Ramos (cell line): ENCODE measurements around the gene TBCC.

Source experiments
- in situ Hi-C: fragments of 300-500 bp; cut with MboI; formaldehyde crosslinking; loops from one replicate; pipeline ENCODE4 v1.14.3; 2022; ENCODE audit warnings: low sequenced_read_pairs; ENCODE audit not compliant: unreplicated experiment

TBCC gene, protein sequence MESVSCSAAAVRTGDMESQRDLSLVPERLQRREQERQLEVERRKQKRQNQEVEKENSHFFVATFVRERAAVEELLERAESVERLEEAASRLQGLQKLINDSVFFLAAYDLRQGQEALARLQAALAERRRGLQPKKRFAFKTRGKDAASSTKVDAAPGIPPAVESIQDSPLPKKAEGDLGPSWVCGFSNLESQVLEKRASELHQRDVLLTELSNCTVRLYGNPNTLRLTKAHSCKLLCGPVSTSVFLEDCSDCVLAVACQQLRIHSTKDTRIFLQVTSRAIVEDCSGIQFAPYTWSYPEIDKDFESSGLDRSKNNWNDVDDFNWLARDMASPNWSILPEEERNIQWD

GRCh38 chr6:42745640-42746462 is at the start of gene TBCC:
Gene TBCC (minus strand): TSS chr6:42746103. CDS start chr6:42746073, 30 bp downstream.
- in situ Hi-C loops = no loop called here

DNA sequence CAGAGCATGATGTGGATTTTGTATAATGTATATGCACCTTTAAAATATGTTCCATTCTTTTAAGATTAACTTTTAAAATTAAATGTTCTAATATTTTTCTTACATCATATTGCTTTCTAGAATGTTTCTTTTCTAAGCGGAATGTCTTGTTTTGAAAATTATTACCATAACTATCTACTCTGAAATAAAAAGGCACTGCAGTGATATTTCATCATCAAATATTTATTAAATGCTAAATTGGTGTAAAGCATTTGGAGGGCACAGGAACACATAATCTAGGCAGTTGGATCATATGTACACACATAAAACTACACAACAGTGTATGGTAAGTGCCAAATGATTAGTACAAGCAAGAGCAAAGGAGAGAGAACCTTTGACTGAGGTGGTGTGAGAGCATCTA is 49.7 kb upstream of the TBCC start:
- in situ Hi-C loops = no loop called here

DNA sequence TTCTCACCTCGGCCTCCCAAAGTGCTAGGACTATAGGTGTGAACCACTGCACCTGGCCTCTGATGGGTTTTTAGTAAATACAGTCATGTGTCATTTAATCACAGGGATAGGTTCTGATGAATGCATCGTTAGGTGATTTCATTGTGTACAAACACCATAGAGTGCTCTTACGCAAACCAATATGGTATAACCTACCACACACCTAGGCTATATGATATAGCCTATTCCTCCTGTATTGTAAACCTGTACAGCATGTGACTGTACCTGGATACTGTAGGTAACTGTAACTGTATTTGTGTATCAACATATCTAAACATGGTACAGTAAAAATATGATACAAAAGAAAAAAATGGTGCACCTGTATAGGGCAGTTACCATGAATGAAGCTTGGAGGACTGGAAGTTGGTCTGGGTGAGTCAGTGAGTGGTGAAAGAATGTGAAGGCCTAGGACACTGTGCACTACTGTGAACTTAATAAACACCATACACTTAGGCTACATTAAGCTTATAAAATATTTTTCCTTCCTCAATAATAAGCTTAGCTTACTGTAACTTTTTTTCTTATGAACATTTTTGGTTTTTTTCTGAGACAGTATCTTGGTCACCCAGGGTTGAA is 45.9 kb upstream of the TBCC start:
- in situ Hi-C loops = no loop called here

DNA sequence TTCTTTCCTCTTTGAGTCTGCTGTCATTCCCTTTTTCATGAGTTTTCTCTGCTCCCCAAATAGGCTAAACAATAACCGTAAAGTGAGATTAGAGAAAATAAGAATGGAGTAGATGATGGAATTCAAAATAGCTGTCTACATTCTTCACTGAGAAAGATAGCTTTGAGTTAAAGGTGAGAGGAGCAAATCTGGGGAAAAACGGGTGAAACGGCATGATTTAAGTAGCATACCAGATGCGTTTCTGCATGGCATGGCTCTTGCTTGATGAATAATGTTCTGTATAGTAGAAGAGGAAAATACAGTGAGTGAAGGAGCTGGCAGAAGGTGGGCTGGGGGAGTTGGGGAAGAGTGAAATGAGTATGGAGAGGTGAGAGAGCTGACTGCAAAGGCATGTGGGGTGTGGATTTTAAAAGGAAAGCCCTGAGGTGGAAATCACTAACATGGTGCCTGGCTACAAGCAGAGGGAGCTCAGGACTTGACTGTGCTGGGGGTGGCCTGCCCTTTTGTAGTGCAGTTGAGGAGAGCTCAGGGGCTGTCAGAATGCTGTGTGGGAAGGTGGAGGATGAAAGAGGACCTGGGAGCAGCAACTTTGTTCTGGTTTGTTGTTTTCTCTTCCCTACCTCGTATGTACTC is 44.8 kb upstream of the TBCC start:
- in situ Hi-C loops = no loop called here

DNA sequence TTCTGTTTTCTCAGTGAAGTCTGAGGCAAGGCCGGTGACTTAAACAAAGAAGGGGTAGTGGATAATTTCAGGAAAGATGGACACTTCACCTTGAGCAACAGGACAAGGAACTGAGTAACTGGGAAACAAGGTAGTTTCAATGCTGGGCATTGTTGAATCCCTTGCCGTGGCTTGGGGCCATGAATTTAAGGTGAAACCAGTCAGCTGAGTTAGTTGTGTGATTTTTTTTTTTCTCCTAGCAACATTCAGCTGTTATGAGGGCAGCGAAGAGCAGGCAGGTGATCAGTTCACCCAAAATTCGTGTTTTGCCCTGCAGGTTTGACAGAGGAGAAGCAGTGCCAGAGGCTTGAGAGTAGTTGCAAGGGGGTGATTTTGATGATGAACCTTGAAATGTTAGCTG is 42.8 kb upstream of the TBCC start:
- in situ Hi-C loops = no loop called here

DNA sequence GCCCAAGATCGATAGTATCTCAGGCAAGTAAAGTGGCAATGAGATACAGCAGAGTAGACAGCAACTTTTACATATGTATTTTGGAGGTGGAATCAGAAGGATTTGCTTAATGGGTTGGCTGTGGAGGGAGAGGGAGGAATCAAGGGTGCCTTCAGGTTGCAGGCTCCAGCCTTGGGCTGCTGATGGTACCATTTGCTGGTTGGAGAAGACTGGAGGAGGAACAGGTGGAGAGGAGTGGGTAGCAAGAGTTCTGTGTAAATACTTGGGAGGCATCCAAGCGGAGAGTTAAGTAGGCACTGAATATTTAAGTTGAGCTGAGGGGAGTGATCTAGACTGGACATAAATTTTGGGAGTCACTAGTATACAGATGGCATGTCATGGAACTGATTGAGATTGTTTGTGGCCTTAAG is 41.2 kb upstream of the TBCC start:
- in situ Hi-C loops = no loop called here

DNA sequence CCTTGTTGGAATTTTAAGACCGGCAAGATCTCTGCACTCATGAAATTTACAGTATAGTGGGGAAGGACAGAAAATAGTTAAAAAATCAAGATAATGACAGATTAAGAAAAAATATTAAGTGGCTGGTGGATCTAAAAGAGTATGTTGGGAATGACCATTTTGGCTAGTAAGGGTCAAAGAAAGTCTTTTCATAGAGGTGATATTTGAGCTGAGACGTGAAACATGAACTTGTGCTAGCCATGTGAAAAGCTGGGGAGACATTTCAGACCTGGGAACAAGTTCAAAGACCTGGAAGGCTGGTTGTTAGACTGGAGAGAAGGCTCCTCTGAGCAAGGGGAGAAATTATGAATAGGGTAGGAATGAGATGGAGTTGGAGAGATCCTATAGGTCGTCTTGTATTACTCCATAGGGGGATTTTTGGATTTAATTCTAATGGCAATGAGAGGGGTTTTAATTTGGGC is 40.7 kb upstream of the TBCC start:
- in situ Hi-C loops = no loop called here

DNA sequence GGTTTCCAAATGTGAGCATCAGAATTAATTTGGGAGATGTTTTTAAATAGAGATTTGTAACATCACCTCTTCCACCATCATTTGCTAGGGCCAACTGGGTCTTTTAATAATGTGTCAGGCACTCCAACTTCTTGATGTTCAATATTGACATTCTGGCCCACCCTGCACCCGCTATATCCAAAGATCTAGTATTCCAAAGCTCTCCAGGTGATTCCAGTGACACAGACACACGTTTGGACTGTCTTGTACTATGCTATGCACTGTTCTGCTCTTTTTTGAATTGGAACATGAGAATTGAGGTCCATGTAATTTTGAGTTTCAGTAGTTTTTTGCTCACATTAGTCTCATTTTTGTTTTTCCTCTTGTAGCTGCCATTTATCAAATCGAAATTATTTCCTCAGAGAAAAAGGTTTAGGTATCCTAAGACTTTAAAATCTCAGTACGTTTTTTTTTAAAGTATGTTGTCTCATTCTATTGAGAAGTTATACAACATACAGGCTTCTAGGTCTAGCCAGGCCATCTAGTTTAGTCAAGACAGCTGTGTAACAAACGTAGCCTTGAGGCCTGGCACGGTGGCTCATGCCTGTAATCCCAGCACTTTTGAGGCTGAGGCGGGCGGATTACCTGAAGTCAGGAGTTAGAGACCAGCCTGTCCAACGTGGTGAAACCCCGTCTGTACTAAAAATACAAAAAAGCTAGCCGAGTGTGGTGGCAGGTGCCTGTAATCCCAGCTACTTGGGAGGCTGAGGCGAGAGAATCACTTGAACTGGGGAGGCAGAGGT is 39.0 kb upstream of the TBCC start:
- in situ Hi-C loops = no loop called here

DNA sequence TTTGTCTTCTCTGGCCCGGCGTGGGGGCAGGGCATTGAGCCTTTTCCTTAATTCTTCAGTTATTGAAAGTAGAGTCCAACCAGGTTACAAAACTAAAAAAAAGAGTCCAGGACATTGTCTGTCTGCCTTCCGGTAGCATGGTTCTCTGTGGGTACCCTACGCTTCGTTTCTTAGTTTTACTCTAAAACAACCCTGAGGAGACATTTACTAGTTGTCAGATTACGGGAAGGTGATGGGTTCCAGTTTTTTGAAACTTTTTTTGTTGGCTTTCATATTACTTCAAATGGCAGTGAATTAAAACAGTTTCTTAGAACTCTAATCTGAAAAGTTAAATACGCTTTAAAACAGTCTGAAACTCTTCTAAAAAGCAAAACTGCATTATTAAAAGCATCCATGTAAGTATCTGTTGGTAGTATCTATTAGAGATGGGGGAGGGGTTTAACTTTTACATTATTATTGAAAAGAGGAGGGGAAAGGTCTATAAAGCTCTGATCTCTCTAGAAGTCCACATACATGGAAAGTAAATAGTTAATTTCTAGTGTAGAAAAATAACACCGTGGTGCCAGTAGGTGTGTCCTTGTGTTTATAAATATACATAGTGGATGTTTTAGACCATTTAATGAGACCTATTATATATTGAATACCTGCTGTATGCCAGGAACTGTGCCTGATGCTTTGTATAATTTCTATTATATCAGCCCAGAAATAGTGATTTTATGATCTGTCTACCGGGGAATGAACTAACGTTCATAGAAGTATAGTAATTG is 38.2 kb upstream of the TBCC start:
- in situ Hi-C loops = no loop called here

DNA sequence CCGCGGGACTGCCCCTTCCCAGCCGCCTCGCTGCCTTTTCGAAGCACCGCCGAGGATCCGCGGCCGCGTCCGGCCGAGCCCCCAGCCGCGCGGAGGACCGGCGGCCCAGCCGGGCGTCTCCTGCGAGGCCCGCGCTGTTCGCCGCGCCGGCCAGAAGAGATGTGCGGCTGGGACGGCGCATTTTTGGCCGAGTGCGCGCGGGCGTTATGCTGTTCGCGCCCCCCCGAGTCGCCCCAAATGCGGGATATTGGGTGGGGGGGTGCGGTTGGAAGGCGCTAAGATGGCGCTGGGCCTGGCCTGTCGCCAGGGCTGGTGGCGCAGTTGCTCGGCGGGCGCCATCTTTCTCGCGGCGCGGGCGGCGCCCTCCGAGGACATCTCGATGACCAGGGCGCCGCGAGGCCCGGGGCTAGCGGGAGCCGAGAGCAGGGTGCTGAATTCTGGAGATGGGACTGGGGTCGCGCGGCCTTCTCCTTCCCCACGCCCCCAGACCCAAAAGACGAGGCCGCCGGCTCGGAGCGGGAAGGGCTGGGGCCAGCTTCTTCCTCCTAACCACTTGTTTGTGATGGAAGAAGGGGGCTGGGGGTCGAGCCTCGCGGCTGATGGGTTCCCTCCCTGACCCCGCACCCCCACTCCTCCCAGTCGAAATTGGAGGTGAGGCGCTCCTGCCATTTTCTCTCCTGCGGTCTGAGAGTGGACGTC is 37.4 kb upstream of the TBCC start:
- in situ Hi-C loops = no loop called here

DNA sequence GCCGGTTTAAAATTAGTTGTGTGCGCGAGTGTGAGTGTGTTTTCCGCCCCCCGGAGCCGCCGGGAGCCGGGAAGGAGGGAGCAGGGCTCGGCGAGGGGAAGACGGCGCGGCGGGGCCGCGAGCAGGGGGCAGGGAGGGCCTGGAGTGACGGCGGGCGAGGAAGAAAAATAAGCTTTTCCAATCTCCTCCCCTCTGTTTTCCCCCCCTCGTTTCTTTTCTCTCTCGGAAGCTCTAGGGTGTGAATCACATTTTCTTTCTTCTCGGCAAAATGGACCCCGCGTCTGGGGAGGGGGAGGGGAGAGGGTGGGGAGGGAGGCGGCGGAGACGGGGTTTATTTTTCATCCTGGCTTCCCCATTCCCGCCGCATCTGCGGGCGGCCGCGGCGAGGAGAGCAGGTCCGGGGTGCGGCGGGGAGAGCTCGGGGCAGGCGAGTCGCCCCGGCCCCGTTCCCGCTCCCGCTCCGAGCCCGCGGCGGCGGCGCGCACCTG is 36.8 kb upstream of the TBCC start:
- in situ Hi-C loops = no loop called here

GRCh38 chr6:42781796-42782688 is 36.1 kb upstream of the TBCC start, which contains the start of gene BICRAL:
Gene BICRAL (plus strand): TSS chr6:42782052. CDS start chr6:42822023, 39,971 bp downstream.
- in situ Hi-C loops = no loop called here

DNA sequence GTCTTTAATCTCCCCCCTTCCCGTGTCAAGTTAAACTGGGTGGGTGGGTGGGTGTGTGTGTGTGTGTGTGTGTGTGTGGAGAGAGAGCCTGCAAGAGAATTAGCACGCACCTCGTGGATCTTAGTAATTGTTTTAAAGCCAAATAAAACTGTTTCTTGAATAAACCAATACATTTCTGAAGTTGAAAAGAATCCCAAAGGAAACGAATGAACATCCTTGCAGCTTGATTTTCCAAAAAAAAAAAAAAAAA is 35.6 kb upstream of the TBCC start:
- in situ Hi-C loops = no loop called here

DNA sequence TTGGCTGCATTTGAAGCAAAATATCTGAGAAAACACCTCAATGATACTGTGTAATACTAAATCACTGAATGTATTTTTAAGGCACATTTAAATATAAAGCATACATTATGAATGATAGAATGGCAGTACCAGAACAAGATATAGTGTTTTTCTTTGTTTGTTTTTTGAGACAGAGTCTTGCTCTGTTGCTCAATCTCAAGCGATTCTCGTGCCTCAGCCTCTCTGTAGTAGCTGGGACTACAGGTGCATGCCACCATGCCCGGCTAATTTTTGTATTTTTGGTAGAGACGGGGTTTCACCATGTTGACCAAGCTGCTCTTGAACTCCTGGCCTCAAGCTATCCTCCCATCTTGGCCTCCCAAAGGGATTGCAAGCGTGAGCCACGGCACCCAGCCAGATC is 33.6 kb upstream of the TBCC start:
- in situ Hi-C loops = no loop called here

- in situ Hi-C loops = no loop called here
Measured at GRCh38 chr6:42778122-42778521, 32.2 kb upstream of the TBCC start.

DNA sequence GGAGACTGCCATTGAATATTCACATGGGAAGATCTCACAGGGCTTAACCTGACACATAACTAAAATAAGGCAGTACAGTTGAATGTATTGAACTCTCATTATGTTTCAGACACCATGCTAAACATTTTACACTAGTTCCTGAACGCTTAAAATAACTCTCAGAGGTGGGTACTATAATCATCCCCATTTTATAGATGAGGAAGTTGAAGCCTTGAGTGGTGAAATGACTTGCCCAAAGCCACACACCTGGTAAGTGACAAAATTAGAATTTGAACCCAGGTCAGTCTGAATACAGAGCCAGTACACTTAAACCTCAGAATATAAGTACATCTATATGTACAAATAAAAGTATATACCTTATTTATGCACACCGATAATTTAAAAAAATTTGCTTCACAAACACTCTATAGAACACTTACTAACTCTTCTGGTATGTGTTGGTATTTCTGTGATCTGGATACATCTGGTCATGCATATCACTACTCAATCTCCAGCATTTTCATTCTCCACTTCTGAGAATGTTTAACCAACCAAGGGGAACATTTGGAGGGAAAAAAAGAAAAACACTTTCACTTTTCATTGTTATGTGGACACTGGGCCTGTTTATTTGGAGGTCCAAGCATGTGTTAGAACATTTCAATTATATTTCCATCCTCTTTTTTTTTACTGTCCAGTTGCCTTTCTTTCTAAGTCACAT is 31.4 kb upstream of the TBCC start:
- in situ Hi-C loops = no loop called here
